ENCODE data around the gene RAB5B.

The RAB5B gene

DNA sequence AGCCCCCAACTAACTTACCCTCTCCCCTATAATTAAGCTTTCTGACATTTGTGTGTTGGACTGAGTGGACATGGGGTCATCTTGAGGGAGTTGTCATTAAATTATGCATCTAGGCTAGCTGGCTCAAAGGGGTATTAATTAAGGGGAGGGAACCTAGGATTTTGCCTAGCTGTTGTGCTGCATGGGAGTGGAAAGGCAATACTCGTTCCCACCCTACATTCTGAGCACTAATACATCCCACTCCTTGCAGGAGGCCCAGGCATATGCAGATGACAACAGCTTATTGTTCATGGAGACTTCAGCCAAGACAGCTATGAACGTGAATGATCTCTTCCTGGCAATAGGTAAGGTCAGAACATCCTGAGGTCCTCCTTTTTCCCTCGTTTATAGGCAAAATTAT lies 17.2 kb downstream of the RAB5B start:
- H3K4me1 ChIP-seq (ENCODE audit: control insufficient read depth, low read depth, low read length): no peaks in the 10 kb centered on the region
- no peak overlapping the region for H4K5ac ChIP-seq (ENCODE audit: low read length)
- no peak for DNase-seq
- H3K4ac ChIP-seq (ENCODE audit: low read depth, low read length): no peak overlapping the region
- no peak overlapping the region for H4K8ac ChIP-seq (ENCODE audit: low read depth, low read length)
- no peak overlapping the region for H3K4me3 ChIP-seq (ENCODE audit: low read length)
- no peak overlapping the region for H3K56ac ChIP-seq (ENCODE audit: low read length)
- H3K18ac ChIP-seq (ENCODE audit: low read length): no peak overlapping the region
- no peak overlapping the region for H2AK5ac ChIP-seq (ENCODE audit: low read length)
- no peak overlapping the region for H2BK120ac ChIP-seq (ENCODE audit: low read depth, low read length)
- H3K9ac ChIP-seq (ENCODE audit: low read length): no peak overlapping the region
- no peak overlapping the region for H3K27ac ChIP-seq (ENCODE audit: low read depth, low read length)
- no peak overlapping the region for H2BK5ac ChIP-seq (ENCODE audit: low read length)
- H2BK15ac ChIP-seq (replicated peaks; ENCODE audit: low read depth): no peak overlapping the region
- peaks cover 16% of the 10 kb centered on the region for H3K36me3 ChIP-seq (ENCODE audit: control insufficient read depth, insufficient read depth, low read length)
- H3K23ac ChIP-seq (ENCODE audit: low read length): no peak overlapping the region
- H3K79me1 ChIP-seq (ENCODE audit: low read length): no peaks in the 10 kb centered on the region
- no CpG with 5 or more reads among the region's 3 CpGs for WGBS (ENCODE audit: extremely low coverage, insufficient coverage, low lambda C conversion rate)
- H3K4me2 ChIP-seq (ENCODE audit: low read length): no peak overlapping the region
- H3K79me2 ChIP-seq (ENCODE audit: control insufficient read depth, insufficient read depth, low read length): no peaks in the 10 kb centered on the region
- H3K27me3 ChIP-seq (ENCODE audit: insufficient read depth, low read length, poor library complexity): no peaks in the 10 kb centered on the region

DNA sequence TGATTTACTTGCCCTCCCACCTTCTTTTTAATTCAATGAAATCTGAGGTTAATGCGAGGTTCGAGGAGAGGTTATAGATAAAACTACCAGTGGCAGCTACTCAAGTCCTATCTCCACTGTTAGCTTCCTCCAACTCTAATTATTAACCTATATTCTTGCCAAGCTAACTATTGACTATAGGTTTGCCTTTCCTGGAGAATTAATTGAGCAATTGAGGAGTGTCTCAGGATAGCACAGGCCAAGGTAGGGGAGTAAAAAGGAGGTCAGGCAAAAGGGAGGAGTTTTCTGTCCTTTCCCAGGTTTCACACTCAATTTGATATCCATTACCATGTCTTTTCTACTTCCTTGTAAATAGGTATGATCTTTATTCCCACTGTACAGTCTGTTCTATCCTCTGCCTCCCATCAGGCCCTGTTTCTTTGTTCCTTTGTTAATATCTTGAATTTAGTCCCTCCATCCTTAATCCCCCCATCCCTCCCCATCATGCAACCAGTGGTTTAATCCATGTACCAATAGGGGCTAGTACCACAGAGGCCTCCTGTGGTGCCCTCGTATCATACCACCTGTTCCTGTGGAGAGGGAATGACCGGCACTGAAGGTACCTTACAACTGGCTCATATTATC lies 19.5 kb downstream of the RAB5B start:
- no peak overlapping the region for H3K9ac ChIP-seq (ENCODE audit: low read length)
- H3K4ac ChIP-seq (ENCODE audit: low read depth, low read length): no peak overlapping the region
- no peaks in the 10 kb centered on the region for H3K4me1 ChIP-seq (ENCODE audit: control insufficient read depth, low read depth, low read length)
- H2BK5ac ChIP-seq (ENCODE audit: low read length): no peak overlapping the region
- H3K23ac ChIP-seq (ENCODE audit: low read length): no peak overlapping the region
- H3K18ac ChIP-seq (ENCODE audit: low read length): no peak overlapping the region
- H3K27ac ChIP-seq (ENCODE audit: low read depth, low read length): no peak overlapping the region
- H2BK120ac ChIP-seq (ENCODE audit: low read depth, low read length): no peak overlapping the region
- H3K79me2 ChIP-seq (ENCODE audit: control insufficient read depth, insufficient read depth, low read length): no peaks in the 10 kb centered on the region
- H3K27me3 ChIP-seq (ENCODE audit: insufficient read depth, low read length, poor library complexity): no peaks in the 10 kb centered on the region
- no peak overlapping the region for H4K8ac ChIP-seq (ENCODE audit: low read depth, low read length)
- no peak overlapping the region for H3K4me3 ChIP-seq (ENCODE audit: low read length)
- H3K79me1 ChIP-seq (ENCODE audit: low read length): no peaks in the 10 kb centered on the region
- H3K4me2 ChIP-seq (ENCODE audit: low read length): no peak overlapping the region
- DNase-seq: no peak
- H2AK5ac ChIP-seq (ENCODE audit: low read length): no peak overlapping the region
- H3K56ac ChIP-seq (ENCODE audit: low read length): no peak overlapping the region
- H2BK15ac ChIP-seq (replicated peaks; ENCODE audit: low read depth): no peak overlapping the region
- WGBS (ENCODE audit: extremely low coverage, insufficient coverage, low lambda C conversion rate): no CpG with 5 or more reads among the region's 4 CpGs
- H4K5ac ChIP-seq (ENCODE audit: low read length): no peak overlapping the region
- H3K36me3 ChIP-seq (ENCODE audit: control insufficient read depth, insufficient read depth, low read length): peaks cover 15% of the 10 kb centered on the region

DNA sequence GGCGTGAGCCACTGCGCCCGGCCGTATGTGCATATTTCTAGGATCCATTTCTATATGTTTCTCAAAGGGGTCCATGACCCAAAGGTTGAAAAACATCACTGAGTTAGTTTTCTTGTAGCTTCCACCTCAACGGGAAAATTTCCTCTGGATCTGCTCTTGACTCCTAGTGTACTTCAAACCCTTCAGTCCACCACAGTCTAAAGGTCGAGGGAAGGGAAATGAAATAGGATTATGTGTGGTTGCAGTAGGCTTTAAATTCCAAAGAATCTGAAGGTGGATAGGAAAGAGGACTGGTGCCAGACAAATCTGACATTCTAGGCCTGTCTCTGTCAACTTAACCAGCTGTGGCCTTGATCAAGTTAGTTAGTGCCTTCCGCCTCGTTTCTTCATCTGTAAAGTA lies 21.5 kb downstream of the RAB5B start:
- H3K4ac ChIP-seq (ENCODE audit: low read depth, low read length): no peak overlapping the region
- no peak overlapping the region for H4K5ac ChIP-seq (ENCODE audit: low read length)
- H3K79me1 ChIP-seq (ENCODE audit: low read length): no peaks in the 10 kb centered on the region
- H3K27ac ChIP-seq (ENCODE audit: low read depth, low read length): no peak overlapping the region
- no peak overlapping the region for H2BK15ac ChIP-seq (replicated peaks; ENCODE audit: low read depth)
- no peaks in the 10 kb centered on the region for H3K79me2 ChIP-seq (ENCODE audit: control insufficient read depth, insufficient read depth, low read length)
- WGBS (ENCODE audit: extremely low coverage, insufficient coverage, low lambda C conversion rate): no CpG with 5 or more reads among the region's 8 CpGs
- H2BK5ac ChIP-seq (ENCODE audit: low read length): no peak overlapping the region
- no peak overlapping the region for H3K4me2 ChIP-seq (ENCODE audit: low read length)
- no peak for DNase-seq
- H3K36me3 ChIP-seq (ENCODE audit: control insufficient read depth, insufficient read depth, low read length): peaks cover 12% of the 10 kb centered on the region
- H3K56ac ChIP-seq (ENCODE audit: low read length): no peak overlapping the region
- H3K18ac ChIP-seq (ENCODE audit: low read length): no peak overlapping the region
- no peak overlapping the region for H3K9ac ChIP-seq (ENCODE audit: low read length)
- no peak overlapping the region for H3K4me3 ChIP-seq (ENCODE audit: low read length)
- H4K8ac ChIP-seq (ENCODE audit: low read depth, low read length): no peak overlapping the region
- no peaks in the 10 kb centered on the region for H3K4me1 ChIP-seq (ENCODE audit: control insufficient read depth, low read depth, low read length)
- no peak overlapping the region for H2BK120ac ChIP-seq (ENCODE audit: low read depth, low read length)
- H3K23ac ChIP-seq (ENCODE audit: low read length): no peak overlapping the region
- no peaks in the 10 kb centered on the region for H3K27me3 ChIP-seq (ENCODE audit: insufficient read depth, low read length, poor library complexity)
- H2AK5ac ChIP-seq (ENCODE audit: low read length): no peak overlapping the region

DNA sequence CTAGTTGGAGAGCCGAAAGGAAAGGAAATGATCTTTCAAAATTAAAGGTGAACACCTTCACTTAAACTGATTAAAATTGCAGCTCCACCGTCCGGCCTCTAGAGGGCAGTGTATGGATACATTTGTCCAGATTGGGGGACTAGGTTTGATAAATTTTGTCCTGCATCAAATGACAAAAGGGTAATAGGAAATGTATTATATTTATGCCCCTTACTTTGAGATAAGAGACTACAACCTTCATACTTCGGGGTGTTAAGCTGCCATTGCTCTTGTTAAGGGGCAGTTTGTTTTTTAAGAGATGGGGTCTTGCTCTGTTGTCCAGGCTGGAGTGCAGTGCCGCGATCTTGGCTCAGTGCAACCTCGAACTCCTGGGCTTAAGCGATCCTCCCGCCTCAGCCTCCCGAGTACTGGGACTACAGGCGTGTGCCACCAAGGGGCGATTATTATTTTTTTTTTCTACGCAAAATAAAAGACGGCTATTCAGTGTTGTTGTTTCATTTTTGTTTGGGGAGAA lies 22.4 kb downstream of the RAB5B start:
- Histone ChIP-seq H4K5ac (ENCODE audit: low read length) (no peak overlapping the region), H3K23ac (ENCODE audit: low read length) (no peak overlapping the region), H4K8ac (ENCODE audit: low read depth, low read length) (no peak overlapping the region), H3K56ac (ENCODE audit: low read length) (no peak overlapping the region), H3K4ac (ENCODE audit: low read depth, low read length) (no peak overlapping the region), H3K27ac (ENCODE audit: low read depth, low read length) (no peak overlapping the region), H3K4me1 (ENCODE audit: control insufficient read depth, low read depth, low read length) (no peaks in the 10 kb centered on the region), H3K79me2 (ENCODE audit: control insufficient read depth, insufficient read depth, low read length) (no peaks in the 10 kb centered on the region), H3K9ac (ENCODE audit: low read length) (no peak overlapping the region), H2BK15ac (replicated peaks; ENCODE audit: low read depth) (no peak overlapping the region), H3K4me3 (ENCODE audit: low read length) (no peak overlapping the region), H3K4me2 (ENCODE audit: low read length) (no peak overlapping the region), H3K79me1 (ENCODE audit: low read length) (no peaks in the 10 kb centered on the region), H3K36me3 (ENCODE audit: control insufficient read depth, insufficient read depth, low read length) (peaks cover 3% of the 10 kb centered on the region), H3K18ac (ENCODE audit: low read length) (no peak overlapping the region), H2AK5ac (ENCODE audit: low read length) (no peak overlapping the region), H2BK5ac (ENCODE audit: low read length) (no peak overlapping the region), H3K27me3 (ENCODE audit: insufficient read depth, low read length, poor library complexity) (no peaks in the 10 kb centered on the region), H2BK120ac (ENCODE audit: low read depth, low read length) (no peak overlapping the region)
- no CpG with 5 or more reads among the region's 14 CpGs for WGBS (ENCODE audit: extremely low coverage, insufficient coverage, low lambda C conversion rate)
- peak; percentile 55 for DNase-seq

DNA sequence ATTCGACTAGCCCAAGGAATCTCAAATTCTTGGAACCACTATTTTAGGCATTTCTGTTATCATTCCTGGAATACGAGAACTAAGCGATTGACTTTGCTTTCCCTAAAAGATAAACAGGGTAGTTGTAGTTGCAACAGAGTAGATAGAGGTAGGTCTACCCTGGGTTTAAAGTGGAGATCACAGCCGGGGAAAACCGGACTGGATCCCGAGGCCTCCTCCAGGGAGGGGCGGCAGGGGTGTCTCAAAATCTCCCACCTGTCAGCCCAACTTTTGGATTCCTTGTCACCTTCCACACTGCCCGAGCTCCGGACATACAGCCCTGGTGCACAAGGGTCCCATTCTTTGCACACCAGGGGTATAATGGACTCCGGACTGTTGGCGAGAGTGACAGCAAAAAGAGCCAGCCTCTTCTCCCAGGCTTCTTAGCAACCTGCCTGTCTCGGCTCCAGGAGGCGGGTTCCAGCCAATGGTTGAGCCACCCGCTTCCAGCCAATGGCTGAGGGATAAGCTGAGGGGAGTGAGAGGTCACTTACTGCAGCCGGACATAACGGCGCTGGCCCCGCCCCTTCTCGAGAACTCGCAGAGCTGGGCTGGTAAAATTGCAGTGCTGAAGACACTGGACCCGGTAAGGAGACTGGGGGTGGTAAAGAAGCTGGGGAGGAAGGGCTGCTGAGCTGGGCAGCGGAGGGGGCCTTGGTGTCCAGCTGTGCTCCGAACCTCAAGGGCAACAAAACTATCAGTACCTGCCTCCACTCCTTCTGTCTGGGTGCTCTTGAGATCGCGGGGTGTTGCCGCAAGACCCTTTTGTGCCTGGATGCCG lies 23.0 kb downstream of the RAB5B start, which contains the start of gene SUOX:
Gene SUOX (plus strand): TSS at position 562 of the 820 bp plus-strand sequence. CDS start 4,946 bp downstream, outside the sequence.
- peak; percentile 99 for DNase-seq
- no peak within 1 kb of the TSS for H3K23ac ChIP-seq (ENCODE audit: low read length)
- no peak within 1 kb of the TSS for H2BK120ac ChIP-seq (ENCODE audit: low read depth, low read length)
- H3K18ac ChIP-seq (ENCODE audit: low read length): no peak within 1 kb of the TSS
- H3K4me1 ChIP-seq (ENCODE audit: control insufficient read depth, low read depth, low read length): no peaks in the 10 kb centered on the region
- no peak within 1 kb of the TSS for H3K4ac ChIP-seq (ENCODE audit: low read depth, low read length)
- H3K4me3 ChIP-seq (ENCODE audit: low read length): peak within 1 kb of the TSS; percentile 84
- no peaks in the 10 kb centered on the region for H3K27me3 ChIP-seq (ENCODE audit: insufficient read depth, low read length, poor library complexity)
- H3K79me2 ChIP-seq (ENCODE audit: control insufficient read depth, insufficient read depth, low read length): no peaks in the 10 kb centered on the region
- no peak within 1 kb of the TSS for H2BK5ac ChIP-seq (ENCODE audit: low read length)
- H3K56ac ChIP-seq (ENCODE audit: low read length): peak within 1 kb of the TSS; percentile 99
- peaks cover 3% of the 10 kb centered on the region for H3K36me3 ChIP-seq (ENCODE audit: control insufficient read depth, insufficient read depth, low read length)
- H4K5ac ChIP-seq (ENCODE audit: low read length): peak within 1 kb of the TSS; percentile 13
- peak within 1 kb of the TSS; percentile 93 for H3K9ac ChIP-seq (ENCODE audit: low read length)
- H4K8ac ChIP-seq (ENCODE audit: low read depth, low read length): no peak within 1 kb of the TSS
- no peak within 1 kb of the TSS for H2AK5ac ChIP-seq (ENCODE audit: low read length)
- no peak within 1 kb of the TSS for H3K27ac ChIP-seq (ENCODE audit: low read depth, low read length)
- no peak within 1 kb of the TSS for H2BK15ac ChIP-seq (replicated peaks; ENCODE audit: low read depth)
- no CpG with 5 or more reads among the region's 27 CpGs for WGBS (ENCODE audit: extremely low coverage, insufficient coverage, low lambda C conversion rate)
- H3K4me2 ChIP-seq (ENCODE audit: low read length): peak within 1 kb of the TSS; percentile 77
- no peaks in the 10 kb centered on the region for H3K79me1 ChIP-seq (ENCODE audit: low read length)

Measured in mesendoderm (in vitro differentiated cells).